ENCODE data around the gene MRFAP1L1. TPM values are rescaled to one million over a fixed set of nuclear protein-coding genes. Genes with fewer than 3 reads are reported as not detected.
A peak's percentile ranks its signal among the peaks of the same experiment; 100 is the strongest.

MRFAP1L1 gene
- total and polyA plus RNA-seq, 2 donors: 77.6 to 103 TPM

DNA sequence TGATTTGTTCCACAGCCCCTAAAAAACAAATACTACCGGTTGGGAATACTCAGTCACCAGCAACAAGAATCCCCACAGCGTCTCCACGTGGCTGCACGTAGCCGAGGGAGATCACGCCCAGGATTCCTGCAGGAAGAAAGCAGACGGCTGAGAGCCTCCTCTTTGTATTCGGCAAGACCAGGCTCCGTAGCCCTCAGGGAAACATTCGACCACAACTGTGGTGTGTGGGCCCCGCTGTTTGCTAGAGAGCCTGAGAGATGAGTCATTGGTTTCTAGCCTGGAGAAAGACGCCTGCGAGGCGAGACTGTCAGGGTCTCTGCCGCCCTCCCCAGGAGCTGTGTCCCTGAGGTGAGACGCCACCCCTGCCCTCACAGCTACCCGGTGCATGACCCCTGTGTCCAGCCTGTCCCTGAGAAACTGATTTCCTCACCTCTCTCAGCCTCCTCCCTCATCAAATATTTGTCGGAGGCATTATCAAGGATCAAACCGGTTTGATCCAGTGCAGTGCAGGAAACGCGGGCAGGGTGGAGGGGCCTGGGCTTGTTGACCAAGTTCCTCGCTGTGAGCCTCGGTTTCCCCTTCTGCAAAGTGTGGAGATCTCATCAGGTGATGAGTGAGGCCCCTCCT lies 20.7 kb downstream of the MRFAP1L1 start:
- no peaks in the 10 kb centered on the region for H3K27me3 ChIP-seq (ENCODE audit: control insufficient read depth in 2 of 2, insufficient read depth in 1 of 2, low read length in 1 of 2)
- H3K36me3 ChIP-seq (ENCODE audit: control insufficient read depth in 2 of 2, insufficient read depth in 2 of 2, low read length in 1 of 2): no peaks in the 10 kb centered on the region
- H3K9me3 ChIP-seq (ENCODE audit: control insufficient read depth in 2 of 2, insufficient read depth in 1 of 2, low read length in 1 of 2): peaks cover 2 to 5% of the 10 kb centered on the region in 2 donors
- H3K4me1 ChIP-seq (ENCODE audit: control insufficient read depth in 2 of 2, insufficient read depth in 2 of 2, low read length in 2 of 2): peaks cover 0 to 32% of the 10 kb centered on the region in 2 donors
- peak overlapping the region in 1 of 2 donors; percentile 43 for H3K27ac ChIP-seq (ENCODE audit: low read depth in 1 of 2, low read length in 1 of 2)
- peak in 2 of 9 donors; percentile 22 to 60 for DNase-seq (ENCODE audit: low read depth in 6 of 9, low spot score in 9 of 9)
- no peak overlapping the region for H3K4me3 ChIP-seq (ENCODE audit: low read length in 2 of 2)
- 29% methylated on average over 23 of the region's 23 CpGs for WGBS

DNA sequence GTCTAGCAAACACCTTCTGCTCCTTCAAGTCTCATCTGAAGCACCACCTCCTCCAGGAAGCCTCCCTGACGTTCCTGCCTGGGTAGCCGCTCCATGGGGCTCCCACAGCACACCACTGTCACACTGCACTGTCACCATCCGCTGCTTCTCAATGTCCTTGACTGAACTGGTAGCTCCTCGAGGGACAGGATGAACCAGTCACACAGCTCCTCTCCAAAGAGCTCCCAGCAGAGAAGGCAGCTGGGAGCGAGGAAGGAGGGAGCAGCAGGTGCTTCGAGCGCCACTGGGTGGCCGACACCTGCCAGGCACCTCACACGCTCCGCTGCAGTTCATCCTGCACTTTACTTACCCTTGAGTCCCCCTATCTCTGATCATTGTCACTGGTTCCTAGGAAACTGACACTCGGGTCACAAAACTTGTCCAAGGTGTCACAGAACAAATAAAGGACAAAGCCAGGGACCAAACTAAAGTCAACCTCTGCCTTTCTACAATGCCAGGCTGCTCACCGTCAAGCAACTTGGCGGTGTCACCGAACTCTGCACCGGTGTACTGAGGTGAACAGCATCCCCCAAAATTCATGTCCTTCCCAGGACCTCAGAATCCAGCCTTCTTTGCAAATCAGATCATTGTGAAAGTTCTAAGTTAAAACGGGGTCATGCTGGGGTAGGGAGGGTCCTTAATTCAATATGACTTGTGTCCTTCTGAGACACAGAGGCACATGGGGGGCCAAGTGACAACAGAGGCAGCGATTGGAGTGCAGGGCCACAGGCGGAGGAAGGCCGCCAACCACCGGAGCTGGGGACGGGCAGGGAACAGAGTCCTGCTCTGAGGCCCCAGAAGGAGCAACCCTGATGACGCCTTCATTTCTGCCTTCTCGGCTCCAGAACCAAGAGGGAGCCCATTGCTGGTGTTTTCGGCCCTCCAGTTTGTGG lies 21.5 kb downstream of the MRFAP1L1 start:
- H3K4me1 ChIP-seq (ENCODE audit: control insufficient read depth in 2 of 2, insufficient read depth in 2 of 2, low read length in 2 of 2): peaks cover 0 to 29% of the 10 kb centered on the region in 2 donors
- no peak overlapping the region for H3K27ac ChIP-seq (ENCODE audit: low read depth in 1 of 2, low read length in 1 of 2)
- H3K9me3 ChIP-seq (ENCODE audit: control insufficient read depth in 2 of 2, insufficient read depth in 1 of 2, low read length in 1 of 2): peaks cover 2 to 5% of the 10 kb centered on the region in 2 donors
- WGBS: 92% methylated on average over 24 of the region's 24 CpGs
- no peak overlapping the region for H3K4me3 ChIP-seq (ENCODE audit: low read length in 2 of 2)
- no peaks in the 10 kb centered on the region for H3K27me3 ChIP-seq (ENCODE audit: control insufficient read depth in 2 of 2, insufficient read depth in 1 of 2, low read length in 1 of 2)
- no peak for DNase-seq (ENCODE audit: low read depth in 6 of 9, low spot score in 9 of 9)
- H3K36me3 ChIP-seq (ENCODE audit: control insufficient read depth in 2 of 2, insufficient read depth in 2 of 2, low read length in 1 of 2): no peaks in the 10 kb centered on the region

DNA sequence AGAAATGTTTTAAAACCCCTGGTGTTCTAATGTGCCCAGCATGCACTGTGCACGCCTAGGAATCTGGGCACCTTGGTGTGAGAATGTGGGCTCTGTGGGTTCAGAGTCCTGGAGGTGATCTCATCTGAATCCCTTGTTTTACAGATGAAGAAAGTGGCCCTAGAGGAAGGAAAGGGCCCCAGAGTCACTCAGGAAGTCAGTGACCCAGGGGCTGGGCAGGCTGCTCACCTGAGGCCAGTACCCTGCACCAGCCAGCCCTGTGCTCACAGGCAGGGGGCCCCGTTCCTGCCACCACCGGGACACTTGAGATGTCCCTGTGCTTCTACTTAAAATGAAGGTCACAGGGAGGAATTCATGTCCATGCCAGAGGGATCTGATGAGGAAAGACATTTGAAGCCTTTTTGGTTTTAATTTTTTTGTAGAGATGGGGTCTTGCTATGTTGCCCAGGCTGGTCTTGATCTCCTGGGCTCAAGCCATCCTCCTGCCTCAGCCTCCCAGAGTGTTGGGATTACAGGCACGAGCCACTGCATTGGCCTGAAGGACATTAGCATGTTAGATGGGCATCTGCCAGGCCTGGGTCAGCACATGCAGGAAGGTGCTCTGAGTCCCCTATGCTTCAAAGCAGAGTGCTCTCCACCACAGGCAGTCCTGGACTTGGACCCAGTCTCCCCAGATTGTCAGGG lies 23.4 kb downstream of the MRFAP1L1 start:
- H3K4me1 ChIP-seq (ENCODE audit: control insufficient read depth in 2 of 2, insufficient read depth in 2 of 2, low read length in 2 of 2): peaks cover 0 to 28% of the 10 kb centered on the region in 2 donors
- no peak overlapping the region for H3K27ac ChIP-seq (ENCODE audit: low read depth in 1 of 2, low read length in 1 of 2)
- peaks cover 0 to 5% of the 10 kb centered on the region in 2 donors for H3K9me3 ChIP-seq (ENCODE audit: control insufficient read depth in 2 of 2, insufficient read depth in 1 of 2, low read length in 1 of 2)
- WGBS: 78% methylated on average over 4 of the region's 4 CpGs
- H3K27me3 ChIP-seq (ENCODE audit: control insufficient read depth in 2 of 2, insufficient read depth in 1 of 2, low read length in 1 of 2): no peaks in the 10 kb centered on the region
- H3K4me3 ChIP-seq (ENCODE audit: low read length in 2 of 2): no peak overlapping the region
- H3K36me3 ChIP-seq (ENCODE audit: control insufficient read depth in 2 of 2, insufficient read depth in 2 of 2, low read length in 1 of 2): no peaks in the 10 kb centered on the region
- DNase-seq (ENCODE audit: low read depth in 6 of 9, low spot score in 9 of 9): no peak

DNA sequence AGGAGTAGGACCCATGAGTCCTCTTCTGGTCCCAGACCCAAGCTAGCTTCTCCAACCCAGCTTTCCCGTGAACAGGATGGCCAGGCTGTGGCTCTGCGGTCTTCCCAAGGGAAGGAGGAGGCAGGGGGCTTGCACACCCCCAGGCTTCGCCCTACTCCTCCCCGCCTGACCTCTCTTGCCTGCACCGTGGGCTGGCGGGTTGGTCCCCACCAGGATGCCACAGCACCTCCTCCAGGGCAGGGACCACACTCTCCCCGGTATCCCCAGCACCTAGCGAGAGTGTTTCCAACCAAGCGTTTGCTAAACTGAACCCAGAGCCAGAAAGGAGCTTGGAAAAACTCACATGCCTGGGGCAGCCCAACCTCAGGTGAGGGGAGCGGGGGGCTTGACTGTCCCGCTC lies 25.0 kb downstream of the MRFAP1L1 start:
- 96% methylated on average over 11 of the region's 11 CpGs for WGBS
- H3K9me3 ChIP-seq (ENCODE audit: control insufficient read depth in 2 of 2, insufficient read depth in 1 of 2, low read length in 1 of 2): peaks cover 0 to 2% of the 10 kb centered on the region in 2 donors
- no peak for DNase-seq (ENCODE audit: low read depth in 6 of 9, low spot score in 9 of 9)
- no peaks in the 10 kb centered on the region for H3K27me3 ChIP-seq (ENCODE audit: control insufficient read depth in 2 of 2, insufficient read depth in 1 of 2, low read length in 1 of 2)
- H3K27ac ChIP-seq (ENCODE audit: low read depth in 1 of 2, low read length in 1 of 2): no peak overlapping the region
- peaks cover 0 to 3% of the 10 kb centered on the region in 2 donors for H3K36me3 ChIP-seq (ENCODE audit: control insufficient read depth in 2 of 2, insufficient read depth in 2 of 2, low read length in 1 of 2)
- no peak overlapping the region for H3K4me3 ChIP-seq (ENCODE audit: low read length in 2 of 2)
- H3K4me1 ChIP-seq (ENCODE audit: control insufficient read depth in 2 of 2, insufficient read depth in 2 of 2, low read length in 2 of 2): peaks cover 0 to 13% of the 10 kb centered on the region in 2 donors

DNA sequence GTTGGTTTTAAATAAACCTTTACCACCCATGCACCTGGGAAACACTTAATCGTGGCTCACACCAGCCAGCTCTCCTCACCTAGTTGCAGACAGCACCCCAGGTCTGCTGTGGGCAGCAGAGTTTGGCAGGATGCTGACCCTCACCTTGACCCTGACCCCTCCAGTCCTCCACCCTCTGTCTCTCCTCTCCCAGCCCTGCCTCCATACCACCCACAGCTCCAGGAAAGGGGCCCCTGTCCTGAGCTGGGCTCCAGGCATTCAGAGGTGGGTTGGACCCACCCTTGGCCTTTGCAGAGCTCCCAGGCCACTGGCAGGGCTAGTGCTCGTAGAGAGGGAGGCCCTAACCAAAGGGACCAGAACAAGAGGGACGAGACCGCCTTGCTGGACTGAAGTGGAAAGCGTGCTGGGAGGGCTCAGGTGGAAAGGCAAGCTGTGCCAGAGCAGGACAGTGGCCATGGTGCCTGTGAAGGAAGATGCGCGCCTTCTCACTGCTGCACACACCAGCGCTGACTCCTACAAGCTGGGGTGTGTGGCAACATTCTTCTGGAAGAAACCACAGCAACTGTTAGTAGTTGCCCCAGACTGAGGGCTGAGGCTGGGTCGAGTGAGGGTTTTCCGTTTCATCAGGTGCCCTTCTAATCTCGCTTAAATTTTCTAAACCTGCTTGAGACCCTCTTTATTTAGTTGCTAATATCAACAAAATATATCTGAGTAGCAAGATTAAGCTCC lies 26.6 kb downstream of the MRFAP1L1 start:
- peaks cover 0 to 2% of the 10 kb centered on the region in 2 donors for H3K9me3 ChIP-seq (ENCODE audit: control insufficient read depth in 2 of 2, insufficient read depth in 1 of 2, low read length in 1 of 2)
- 87% methylated on average over 11 of the region's 11 CpGs for WGBS
- no peaks in the 10 kb centered on the region for H3K4me1 ChIP-seq (ENCODE audit: control insufficient read depth in 2 of 2, insufficient read depth in 2 of 2, low read length in 2 of 2)
- no peak overlapping the region for H3K4me3 ChIP-seq (ENCODE audit: low read length in 2 of 2)
- no peak for DNase-seq (ENCODE audit: low read depth in 6 of 9, low spot score in 9 of 9)
- no peaks in the 10 kb centered on the region for H3K27me3 ChIP-seq (ENCODE audit: control insufficient read depth in 2 of 2, insufficient read depth in 1 of 2, low read length in 1 of 2)
- H3K36me3 ChIP-seq (ENCODE audit: control insufficient read depth in 2 of 2, insufficient read depth in 2 of 2, low read length in 1 of 2): peaks cover 0 to 10% of the 10 kb centered on the region in 2 donors
- H3K27ac ChIP-seq (ENCODE audit: low read depth in 1 of 2, low read length in 1 of 2): no peak overlapping the region

DNA sequence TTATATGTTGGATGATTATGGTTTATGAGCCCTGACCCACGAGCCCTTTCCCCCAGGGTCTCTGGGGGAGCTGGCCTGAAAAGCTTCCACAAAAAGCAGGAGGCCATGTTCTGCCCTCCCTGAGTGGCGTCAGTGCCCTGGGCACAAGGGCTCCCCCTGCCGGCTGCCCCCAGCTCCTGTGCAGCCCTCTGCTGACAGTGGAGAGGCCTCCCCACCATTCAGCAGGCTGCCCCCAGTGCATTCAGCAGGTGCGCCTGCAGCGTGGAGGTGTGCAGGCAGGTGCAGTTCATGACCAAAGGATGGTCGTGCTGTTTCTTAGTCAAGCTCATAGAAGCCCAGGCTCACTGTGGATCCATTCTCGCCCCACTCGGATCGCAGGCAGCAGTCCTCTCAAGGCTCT lies 28.5 kb downstream of the MRFAP1L1 start:
- H3K27me3 ChIP-seq (ENCODE audit: control insufficient read depth in 2 of 2, insufficient read depth in 1 of 2, low read length in 1 of 2): no peaks in the 10 kb centered on the region
- WGBS: 92% methylated on average over 9 of the region's 9 CpGs
- peaks cover 11 to 13% of the 10 kb centered on the region in 2 donors for H3K36me3 ChIP-seq (ENCODE audit: control insufficient read depth in 2 of 2, insufficient read depth in 2 of 2, low read length in 1 of 2)
- no peak overlapping the region for H3K4me3 ChIP-seq (ENCODE audit: low read length in 2 of 2)
- peaks cover 0 to 2% of the 10 kb centered on the region in 2 donors for H3K9me3 ChIP-seq (ENCODE audit: control insufficient read depth in 2 of 2, insufficient read depth in 1 of 2, low read length in 1 of 2)
- no peak for DNase-seq (ENCODE audit: low read depth in 6 of 9, low spot score in 9 of 9)
- H3K27ac ChIP-seq (ENCODE audit: low read depth in 1 of 2, low read length in 1 of 2): no peak overlapping the region
- peaks cover 0 to 9% of the 10 kb centered on the region in 2 donors for H3K4me1 ChIP-seq (ENCODE audit: control insufficient read depth in 2 of 2, insufficient read depth in 2 of 2, low read length in 2 of 2)

DNA sequence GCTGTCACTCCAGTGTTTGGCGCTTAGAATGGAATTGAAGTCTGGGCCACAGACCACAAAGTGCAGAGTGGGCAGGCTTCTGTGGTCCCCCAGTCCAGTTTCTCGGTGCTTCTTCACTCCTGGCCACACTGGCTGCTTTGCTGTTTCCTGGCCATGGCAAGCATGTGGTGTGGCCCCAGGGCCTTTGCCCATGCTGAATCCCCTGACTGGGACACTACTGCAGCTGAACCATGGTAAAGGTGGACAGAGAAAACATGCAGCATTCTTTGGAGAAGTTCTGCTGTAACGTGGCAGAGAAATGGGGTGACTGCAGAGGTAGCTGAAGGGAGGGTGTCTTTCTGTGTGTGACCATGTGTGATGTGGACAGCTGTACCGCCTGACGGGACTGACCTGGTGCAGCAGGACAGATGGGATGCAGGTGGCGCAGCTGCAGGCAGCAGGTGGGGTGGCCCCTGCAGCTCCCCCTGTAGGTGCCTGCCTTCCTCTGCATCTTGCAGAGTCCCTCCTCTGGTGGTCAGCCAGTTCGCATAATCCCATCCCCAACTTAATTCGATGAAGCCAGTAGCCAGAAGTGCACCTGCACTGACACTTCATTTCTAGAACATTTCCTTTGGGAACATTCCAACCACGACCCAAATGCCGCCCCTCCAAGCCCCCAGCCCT lies 29.2 kb downstream of the MRFAP1L1 start:
- H3K36me3 ChIP-seq (ENCODE audit: control insufficient read depth in 2 of 2, insufficient read depth in 2 of 2, low read length in 1 of 2): peaks cover 15 to 18% of the 10 kb centered on the region in 2 donors
- DNase-seq (ENCODE audit: low read depth in 6 of 9, low spot score in 9 of 9): no peak
- H3K4me1 ChIP-seq (ENCODE audit: control insufficient read depth in 2 of 2, insufficient read depth in 2 of 2, low read length in 2 of 2): peaks cover 3 to 16% of the 10 kb centered on the region in 2 donors
- peaks cover 0 to 2% of the 10 kb centered on the region in 2 donors for H3K9me3 ChIP-seq (ENCODE audit: control insufficient read depth in 2 of 2, insufficient read depth in 1 of 2, low read length in 1 of 2)
- no peaks in the 10 kb centered on the region for H3K27me3 ChIP-seq (ENCODE audit: control insufficient read depth in 2 of 2, insufficient read depth in 1 of 2, low read length in 1 of 2)
- H3K27ac ChIP-seq (ENCODE audit: low read depth in 1 of 2, low read length in 1 of 2): no peak overlapping the region
- no peak overlapping the region for H3K4me3 ChIP-seq (ENCODE audit: low read length in 2 of 2)
- WGBS: 93% methylated on average over 10 of the region's 10 CpGs

All from thymus (tissue), 11 donors.